HG03432 (cell line): ENCODE measurements around the gene SPPL2B.

Experiments used
- ATAC-seq: cut with Tn5 transposase; IDR thresholded peaks from one replicate; pipeline ENCODE4 v1.9.1; 2021; ENCODE audit warnings: mild to moderate bottlenecking, moderate library complexity; ENCODE audit not compliant: unreplicated experiment

SPPL2B gene

GRCh38 chr19:2296141-2296540, 32.3 kb upstream of the SPPL2B start:
- no peak for ATAC-seq

- ATAC-seq: no peak
Measured at GRCh38 chr19:2300533-2300932, 28.0 kb upstream of the SPPL2B start.

- ATAC-seq: no peak
Measured at GRCh38 chr19:2302319-2303210, 25.9 kb upstream of the SPPL2B start.

GRCh38 chr19:2303211-2303798, 25.2 kb upstream of the SPPL2B start:
- ATAC-seq: no peak

GRCh38 chr19:2305452-2306280, 22.8 kb upstream of the SPPL2B start:
- no peak for ATAC-seq

- ATAC-seq: no peak
Measured at GRCh38 chr19:2306281-2306806, 22.1 kb upstream of the SPPL2B start.

GRCh38 chr19:2306971-2307370, 21.5 kb upstream of the SPPL2B start:
- no peak for ATAC-seq

GRCh38 chr19:2307518-2308012, 20.9 kb upstream of the SPPL2B start:
- ATAC-seq: no peak

GRCh38 chr19:2308114-2308556, 20.3 kb upstream of the SPPL2B start, which contains the start of gene LINGO3:
Gene LINGO3 (minus strand): TSS chr19:2308154. CDS start chr19:2291776, 16,378 bp downstream.
- no peak for ATAC-seq

- no peak for ATAC-seq
Measured at GRCh38 chr19:2309734-2310362, 18.6 kb upstream of the SPPL2B start.

- ATAC-seq: no peak
Measured at GRCh38 chr19:2311093-2311492, 17.4 kb upstream of the SPPL2B start.

GRCh38 chr19:2312820-2313501, 15.5 kb upstream of the SPPL2B start:
- ATAC-seq: no peak

GRCh38 chr19:2315121-2315817, 13.2 kb upstream of the SPPL2B start:
- ATAC-seq: no peak

- ATAC-seq: no peak
Measured at GRCh38 chr19:2315818-2316353, 12.6 kb upstream of the SPPL2B start.

- ATAC-seq: no peak
Measured at GRCh38 chr19:2317300-2317699, 11.2 kb upstream of the SPPL2B start.

GRCh38 chr19:2317756-2318155, 10.7 kb upstream of the SPPL2B start:
- no peak for ATAC-seq

- ATAC-seq: no peak
Measured at GRCh38 chr19:2318923-2319322, 9.6 kb upstream of the SPPL2B start.

GRCh38 chr19:2319551-2319950, 8.9 kb upstream of the SPPL2B start:
- no peak for ATAC-seq

GRCh38 chr19:2320049-2320448, 8.4 kb upstream of the SPPL2B start:
- ATAC-seq: no peak
